Heart left ventricle (tissue), 13 donors: ENCODE data around the gene GRIN2A.

ENCODE experiments used
- CTCF ChIP-seq, 12 donors: fragments of 200-600 bp; sonication (generic) in 4 of 12; IDR thresholded peaks; one replicate each; pipeline versions ENCODE4 v1.5.0 to v1.8.0; 2018 to 2022; ENCODE audit warnings: antibody characterized with exemption in 12 of 12, mild to moderate bottlenecking in 5 of 12
- POLR2A ChIP-seq, 2 donors: fragments of 450-650 bp; IDR thresholded peaks; one replicate each; pipeline ENCODE4 v1.6.1; 2017; ENCODE audit warnings: antibody characterized with exemption in 2 of 2, mild to moderate bottlenecking in 2 of 2, moderate library complexity in 2 of 2
- donor health status: ischemic (EF 13 %, LVEDD 7.1; RV severe dilation, severe dysfunction).
- donor health status: DM: no; HTN: yes; CAD: no.
- donor health status: DM: no; HTN: no; CAD: no.
- donor health status: ischemic (EF 25% LVEDD 6.9; RV normal size, moderate dysfunction).
- donor health status: ischemic (EF 25% LVEDD 5.7; RV mildly dilated, moderate dysfunction).
- donor health status: ischemic (EF 35%, LVEDD 5.7; RV mildly dilated, moderate dysfunction).
- donor health status: nonischemic (EF 11% LVEDD 7.7; RV severe dilation, severe dysfunction).
- donor health status: DM: yes; HTN: yes; CAD: no.
- donor health status: PGD.
- donor health status: ischemic (EF 29% LVEDD 5.4; RV normal size, mild dysfunction).
- donor health status: nonischemic (EF 23%, LVEDD 6.1; RV moderate dilation, normal function).

DNA sequence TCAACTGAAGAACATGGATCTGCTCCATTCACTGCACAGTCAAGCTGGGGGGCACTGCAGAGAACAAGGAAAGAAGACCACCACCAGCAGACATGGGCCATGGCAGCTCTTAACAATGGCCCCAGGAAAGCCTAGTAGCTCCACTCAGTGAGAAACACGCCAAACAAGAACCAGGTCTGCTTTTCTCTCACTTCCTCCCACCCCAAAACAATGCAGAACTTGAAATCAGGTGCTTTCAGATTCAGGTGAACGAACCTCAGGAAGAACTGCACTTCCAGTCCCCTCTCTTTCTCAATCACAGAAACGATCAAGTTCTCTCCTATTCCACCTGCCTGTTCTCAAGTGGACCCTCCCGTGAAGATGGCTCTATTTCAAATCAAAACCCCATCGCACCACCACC is 155.6 kb downstream of the GRIN2A start:
- TF ChIP-seq CTCF (IDR thresholded peaks at IDR 0.05) (no peak), POLR2A (IDR thresholded peaks at IDR 0.05) (no peak)
